ENCODE measurements around the gene KAZN. TPM values are rescaled to one million over a fixed set of nuclear protein-coding genes. Genes with fewer than 3 reads are reported as not detected.

Gene KAZN
- total RNA-seq, 1 donor from 2014 or later = 11.6 TPM

DNA sequence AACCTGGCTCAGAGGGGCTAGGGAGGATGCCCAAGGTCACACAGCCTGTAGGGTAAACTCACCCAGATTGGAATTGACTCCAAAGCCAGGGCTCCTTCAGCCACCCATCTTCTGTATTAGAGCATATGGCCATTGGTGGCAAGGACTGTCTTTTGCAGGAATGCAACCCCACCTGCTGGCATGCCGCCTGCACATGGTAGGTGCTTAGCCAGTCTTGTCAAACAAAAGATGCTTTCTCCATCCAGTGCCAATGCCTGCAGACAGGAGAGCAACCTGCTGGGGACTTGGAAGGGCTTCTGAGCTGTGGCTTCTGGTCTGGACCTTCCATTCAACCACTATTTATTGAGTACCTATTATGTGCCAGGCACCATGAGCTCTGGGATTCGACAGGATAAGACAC lies 459.8 kb downstream of the KAZN start:
- TF ChIP-seq CTCF (conservative IDR thresholded peaks at IDR 0.05) = no peak
- peaks cover 5% of the 10 kb centered on the region for H3K36me3 Mint-ChIP-seq (ENCODE audit: low read depth)
- no peak overlapping the region for H3K4me3 Mint-ChIP-seq
- peaks cover 3% of the 10 kb centered on the region for H3K27me3 Mint-ChIP-seq (ENCODE audit: low read depth)
- H3K9me3 Mint-ChIP-seq = no peaks in the 10 kb centered on the region
- no peak overlapping the region for H3K27ac Mint-ChIP-seq (ENCODE audit: unreplicated experiment)
- no peak for DNase-seq (ENCODE audit: low read depth, low spot score)
- H3K4me1 Mint-ChIP-seq = no peaks in the 10 kb centered on the region

DNA sequence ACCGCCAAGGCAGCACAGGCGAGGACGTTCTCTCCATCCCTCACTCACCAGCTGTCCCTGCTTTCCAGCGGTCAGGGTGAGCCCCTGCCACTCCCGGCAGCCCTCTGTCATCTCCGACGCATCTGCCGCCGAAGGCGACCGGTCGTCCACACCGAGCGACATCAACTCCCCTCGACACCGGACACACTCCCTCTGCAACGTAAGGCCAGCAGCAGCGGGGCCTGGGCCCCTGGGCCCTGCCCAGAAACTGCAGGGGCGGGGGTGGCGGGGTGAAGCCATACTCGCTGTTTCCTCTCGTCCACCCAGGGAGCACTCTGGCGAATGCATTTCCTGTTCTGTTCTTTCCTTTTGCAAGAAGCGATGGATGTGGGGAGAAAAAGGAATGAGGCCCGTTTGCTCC lies 461.6 kb downstream of the KAZN start:
- Mint-ChIP-seq H3K27me3 (ENCODE audit: low read depth) (no peaks in the 10 kb centered on the region), H3K9me3 (no peaks in the 10 kb centered on the region), H3K27ac (ENCODE audit: unreplicated experiment) (no peak overlapping the region), H3K4me1 (no peaks in the 10 kb centered on the region), H3K36me3 (ENCODE audit: low read depth) (peaks cover 5% of the 10 kb centered on the region), H3K4me3 (no peak overlapping the region)
- TF ChIP-seq CTCF (conservative IDR thresholded peaks at IDR 0.05) = no peak
- DNase-seq (ENCODE audit: low read depth, low spot score) = no peak

- Mint-ChIP-seq H3K4me1 (no peaks in the 10 kb centered on the region), H3K4me3 (no peak overlapping the region), H3K27ac (ENCODE audit: unreplicated experiment) (no peak overlapping the region), H3K36me3 (ENCODE audit: low read depth) (peaks cover 5% of the 10 kb centered on the region), H3K9me3 (no peaks in the 10 kb centered on the region), H3K27me3 (ENCODE audit: low read depth) (no peaks in the 10 kb centered on the region)
- TF ChIP-seq CTCF (conservative IDR thresholded peaks at IDR 0.05) = peak; percentile 67
- peak; percentile 11 for DNase-seq (ENCODE audit: low read depth, low spot score)
These were observed 464.1 kb downstream of the KAZN start for GRCh38 chr1:15062479-15063099.

DNA sequence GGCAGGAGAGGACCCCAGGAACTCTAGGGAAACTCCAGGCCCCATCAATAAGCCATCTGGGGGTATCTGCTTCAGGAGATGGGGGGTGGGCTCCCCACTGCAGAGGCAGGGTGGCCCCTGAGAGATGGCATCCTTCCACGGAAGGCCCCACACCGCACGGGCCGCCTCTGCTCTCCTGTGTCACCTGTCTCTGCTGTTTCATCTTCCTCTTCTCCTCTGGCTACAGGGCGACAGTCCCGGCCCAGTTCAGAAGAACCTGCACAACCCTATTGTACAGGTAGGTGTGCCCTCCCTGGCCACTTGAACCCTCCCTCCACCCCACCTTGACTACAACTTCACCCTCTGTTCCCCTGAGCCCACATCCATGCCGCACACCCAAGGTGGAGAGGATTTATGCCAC lies 464.9 kb downstream of the KAZN start:
- Mint-ChIP-seq H3K27ac (ENCODE audit: unreplicated experiment) (peak overlapping the region; percentile 81), H3K27me3 (ENCODE audit: low read depth) (no peaks in the 10 kb centered on the region)
- DNase-seq (ENCODE audit: low read depth, low spot score) = no peak

DNA sequence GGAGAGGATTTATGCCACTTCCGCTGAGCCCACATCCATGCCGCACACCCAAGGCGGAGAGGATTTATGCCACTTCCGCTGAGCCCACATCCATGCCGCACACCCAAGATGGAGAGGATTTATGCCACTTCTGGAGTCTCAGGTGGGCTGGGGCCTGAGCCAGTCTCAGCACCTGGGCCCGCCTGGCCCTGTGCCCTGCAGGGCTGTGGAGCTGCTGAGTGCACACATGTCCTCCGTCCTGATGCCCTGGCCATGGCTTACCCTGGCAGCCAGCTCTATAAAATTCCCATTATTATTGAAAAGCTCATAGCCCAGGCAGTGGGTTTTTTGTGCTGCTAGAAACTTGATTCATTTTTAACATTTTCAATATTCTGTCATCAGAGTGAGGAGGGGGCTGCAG lies 465.3 kb downstream of the KAZN start:
- no peak overlapping the region for H3K4me3 Mint-ChIP-seq
- H3K27ac Mint-ChIP-seq (ENCODE audit: unreplicated experiment) = no peak overlapping the region
- no peaks in the 10 kb centered on the region for H3K9me3 Mint-ChIP-seq
- no peaks in the 10 kb centered on the region for H3K4me1 Mint-ChIP-seq
- H3K27me3 Mint-ChIP-seq (ENCODE audit: low read depth) = no peaks in the 10 kb centered on the region
- no peak for DNase-seq (ENCODE audit: low read depth, low spot score)
- H3K36me3 Mint-ChIP-seq (ENCODE audit: low read depth) = peaks cover 5% of the 10 kb centered on the region
- no peak for TF ChIP-seq CTCF (conservative IDR thresholded peaks at IDR 0.05)

More for the DNA sequence above, 464.9 kb downstream of the KAZN start:
- H3K36me3 Mint-ChIP-seq (ENCODE audit: low read depth) = peaks cover 5% of the 10 kb centered on the region
- no peaks in the 10 kb centered on the region for H3K9me3 Mint-ChIP-seq
- H3K4me3 Mint-ChIP-seq = no peak overlapping the region
- TF ChIP-seq CTCF (conservative IDR thresholded peaks at IDR 0.05) = no peak
- no peaks in the 10 kb centered on the region for H3K4me1 Mint-ChIP-seq

Data from neural crest cell (in vitro differentiated cells).